Subcutaneous adipose tissue (tissue), 4 donors: Measurements from ENCODE around the gene ALG5. TPM values are rescaled to one million over a fixed set of nuclear protein-coding genes. Genes with fewer than 3 reads are reported as not detected.

ENCODE experiments used
- CTCF ChIP-seq: fragments of 450-650 bp; IDR thresholded peaks from one replicate; pipeline ENCODE4 v1.5.1; 2016; ENCODE audit warnings: low read depth, mild to moderate bottlenecking, control low read depth, antibody characterized with exemption, moderate library complexity
- total RNA-seq, 4 donors: library from RNA; depleted of rRNA; stranded (reverse); fragments of >200 nt; gene quantifications; one replicate each; pipeline ENCODE4 v1.1.0, GENCODE V29; 2016

The ALG5 gene
- total RNA-seq, 4 donors from 2014 or later = 19.6 to 54.8 (median 31.0) TPM

GRCh38 chr13:36907821-36908220 lies 91.3 kb downstream of the ALG5 start:
- TF ChIP-seq CTCF = no peak

GRCh38 chr13:36907266-36907665 lies 91.9 kb downstream of the ALG5 start:
- TF ChIP-seq CTCF = no peak

- no peak for TF ChIP-seq CTCF
Measured at GRCh38 chr13:36905944-36906343, 93.2 kb downstream of the ALG5 start.

- no peak for TF ChIP-seq CTCF
Measured at GRCh38 chr13:36903925-36904595, 95.1 kb downstream of the ALG5 start.

Other genes with a start within 250 kb of the ALG5 start
- 1 to 10 TPM; 3.6 to 8.3 (median 5.1) TPM for gene RFXAP, start 180.1 kb downstream of the ALG5 start, total RNA-seq
- gene SMAD9, start 79.1 kb downstream of the ALG5 start, total RNA-seq = 10 to 100 TPM in 1 of 4 donors, 1 to 10 TPM in 3; 4.8 to 10.7 (median 6.6) TPM
- gene EXOSC8, start 1.4 kb upstream of the ALG5 start, total RNA-seq = 10 to 100 TPM; 21.5 to 30.8 (median 25.2) TPM
- gene SUPT20H, start 60.3 kb upstream of the ALG5 start, total RNA-seq = 10 to 100 TPM; 41.6 to 47.3 (median 44.2) TPM
- gene CSNK1A1L, start 106.3 kb upstream of the ALG5 start, total RNA-seq = not detected